HUES48 (cell line): ENCODE measurements around the gene TMEM169.
A peak's percentile ranks its signal among the peaks of the same experiment; 100 is the strongest.

Experiments
- H3K27ac ChIP-seq: one replicate; pipeline ENCODE4 v1.7.0; 2013; ENCODE audit warnings: low read depth, low read length, inconsistent platforms
- H3K27me3 ChIP-seq: 2 replicates; pipeline ENCODE4 v1.6.1; 2013; ENCODE audit warnings: mild to moderate bottlenecking, low read length; ENCODE audit not compliant: control insufficient read depth, insufficient read depth
- H3K36me3 ChIP-seq: 2 replicates; pipeline ENCODE4 v1.6.1; 2013; ENCODE audit warnings: low read length; ENCODE audit not compliant: control insufficient read depth, insufficient read depth
- H3K4me1 ChIP-seq: 2 replicates; pipeline ENCODE4 v1.6.1; 2013; ENCODE audit warnings: mild to moderate bottlenecking, low read length; ENCODE audit not compliant: control insufficient read depth, insufficient read depth
- H3K4me3 ChIP-seq: 2 replicates; pipeline ENCODE4 v1.5.1; 2013; ENCODE audit warnings: mild to moderate bottlenecking, low read depth, low read length
- H3K9ac ChIP-seq: 2 replicates; pipeline ENCODE4 v1.6.1; 2013; ENCODE audit warnings: mild to moderate bottlenecking, low read depth, low read length, moderate library complexity
- H3K9me3 ChIP-seq: 2 replicates; pipeline ENCODE4 v1.6.1; 2013; ENCODE audit warnings: low read length; ENCODE audit not compliant: control insufficient read depth, insufficient read depth

The TMEM169 gene

DNA sequence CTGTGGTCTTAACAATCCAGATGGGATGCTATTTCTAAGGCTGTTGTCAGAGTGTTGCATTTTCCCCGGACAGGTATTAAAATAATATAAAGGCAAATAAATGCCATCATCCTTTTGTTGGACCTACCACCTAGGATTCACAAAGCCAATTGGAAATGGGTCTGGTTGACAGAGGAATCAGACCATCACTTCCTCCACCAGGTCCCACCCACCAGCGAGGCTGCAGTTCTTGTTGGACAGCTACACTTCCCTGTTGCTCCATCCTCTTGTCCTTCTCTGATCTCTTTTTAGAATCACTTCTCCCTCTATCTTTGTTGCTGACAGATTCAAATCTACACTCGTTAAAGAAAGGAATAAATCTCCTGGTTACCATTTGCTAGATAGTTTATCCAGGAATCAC lies 1.1 kb downstream of the TMEM169 start:
- H3K9me3 ChIP-seq = no peaks in the 10 kb centered on the region
- H3K27ac ChIP-seq = peak overlapping the region; percentile 1
- H3K36me3 ChIP-seq = no peaks in the 10 kb centered on the region
- H3K4me3 ChIP-seq = peak overlapping the region; percentile 98
- peaks cover 25% of the 10 kb centered on the region for H3K4me1 ChIP-seq
- H3K27me3 ChIP-seq = no peaks in the 10 kb centered on the region
- H3K9ac ChIP-seq = no peak overlapping the region

DNA sequence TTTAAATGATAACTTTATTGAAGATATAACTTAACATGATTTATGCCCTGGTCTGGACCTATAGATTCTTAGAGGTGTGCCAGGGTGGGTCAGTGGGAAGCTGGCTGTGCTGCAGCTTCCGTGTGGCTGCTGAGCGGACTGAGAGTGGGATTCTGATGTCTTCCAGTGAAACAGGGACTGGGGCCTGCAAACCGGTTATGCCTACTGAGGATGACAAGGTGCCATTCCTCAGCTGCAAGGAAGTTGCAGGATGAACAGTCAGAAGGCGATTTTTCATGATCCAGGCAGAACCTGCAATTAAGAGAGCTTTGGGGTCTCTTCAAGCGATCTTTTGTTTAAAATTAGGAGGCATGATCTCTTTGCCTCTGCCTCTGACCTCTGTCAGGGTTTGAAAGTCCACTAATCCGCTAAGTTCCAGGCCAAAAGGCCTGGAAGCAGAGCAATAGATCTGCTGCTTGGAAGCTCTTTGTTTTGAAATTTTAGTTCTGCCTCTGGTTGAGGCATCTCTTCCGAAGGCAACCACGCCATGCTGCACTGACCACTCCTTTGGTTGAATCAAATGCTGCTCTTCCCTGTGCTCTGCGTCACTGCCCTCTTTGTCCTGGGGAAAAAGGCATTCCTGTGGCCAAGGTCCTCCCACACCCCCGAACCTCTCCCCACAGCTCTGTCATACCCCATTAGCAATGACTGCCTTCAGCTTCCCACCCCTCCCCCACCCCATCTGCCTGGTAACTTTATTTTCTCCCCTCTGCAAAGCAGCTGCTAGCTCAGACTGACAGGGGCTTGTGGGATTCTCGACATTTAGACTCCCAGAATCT lies 2.0 kb downstream of the TMEM169 start:
- H3K4me3 ChIP-seq = no peak overlapping the region
- no peaks in the 10 kb centered on the region for H3K36me3 ChIP-seq
- H3K9me3 ChIP-seq = no peaks in the 10 kb centered on the region
- peaks cover 25% of the 10 kb centered on the region for H3K4me1 ChIP-seq
- no peaks in the 10 kb centered on the region for H3K27me3 ChIP-seq
- peak overlapping the region; percentile 87 for H3K27ac ChIP-seq
- H3K9ac ChIP-seq = no peak overlapping the region

DNA sequence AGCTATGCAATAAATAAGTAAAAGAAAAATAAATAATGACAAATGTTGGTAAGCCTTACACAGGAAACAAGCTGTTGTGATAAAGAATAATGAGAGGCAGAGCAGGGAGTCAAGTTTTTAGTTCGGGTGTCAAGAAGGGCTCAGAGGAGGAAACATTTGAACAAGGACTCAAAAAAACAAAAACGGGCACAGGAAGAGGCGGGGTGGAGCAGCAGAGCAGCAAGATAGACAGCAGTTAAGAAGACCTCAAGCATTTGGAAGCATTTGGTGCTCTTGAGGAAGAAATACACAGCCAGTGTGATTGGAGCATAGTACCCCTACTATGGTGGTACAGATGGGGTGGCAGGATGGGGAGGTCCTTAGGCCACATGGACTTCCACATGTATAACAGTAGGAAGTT lies 2.8 kb downstream of the TMEM169 start:
- Histone ChIP-seq H3K9me3 (no peaks in the 10 kb centered on the region), H3K36me3 (no peaks in the 10 kb centered on the region), H3K9ac (no peak overlapping the region), H3K4me3 (no peak overlapping the region), H3K27me3 (no peaks in the 10 kb centered on the region), H3K27ac (peak overlapping the region; percentile 87), H3K4me1 (peaks cover 25% of the 10 kb centered on the region)

DNA sequence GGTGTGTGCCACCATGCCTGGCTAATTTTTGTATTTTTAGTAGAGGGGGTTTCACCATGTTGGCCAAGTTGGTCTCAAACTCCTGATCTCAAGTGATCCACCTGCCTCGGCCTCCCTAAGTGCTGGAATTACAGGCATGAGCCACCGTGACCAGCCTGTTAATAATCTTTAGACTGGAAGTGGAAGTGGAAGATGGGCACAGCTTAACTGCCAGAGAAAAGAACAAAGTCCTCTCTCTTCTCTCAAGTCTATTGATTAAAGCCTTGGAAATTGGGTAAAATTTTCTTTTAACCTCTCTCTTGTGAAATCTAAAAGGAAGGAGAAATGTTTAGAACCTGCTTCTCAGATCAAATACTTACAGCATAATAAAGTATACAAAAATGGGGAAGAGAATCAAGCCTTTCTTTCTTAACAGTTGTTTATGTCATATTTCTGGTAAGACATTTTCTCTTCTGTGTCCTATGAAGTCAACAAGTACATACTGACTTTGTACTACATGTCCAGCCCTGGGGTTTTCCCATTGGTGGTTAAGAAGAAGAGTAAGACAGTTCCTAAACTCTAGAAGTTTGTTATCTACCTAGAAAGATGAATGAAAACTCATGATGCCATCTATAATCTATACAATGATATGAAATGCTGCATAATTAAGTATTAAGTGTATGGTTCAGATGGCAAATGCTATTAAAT lies 4.6 kb downstream of the TMEM169 start:
- Histone ChIP-seq H3K9me3 (no peaks in the 10 kb centered on the region), H3K4me1 (peaks cover 25% of the 10 kb centered on the region), H3K27me3 (no peaks in the 10 kb centered on the region), H3K36me3 (no peaks in the 10 kb centered on the region), H3K27ac (no peak overlapping the region), H3K9ac (no peak overlapping the region), H3K4me3 (no peak overlapping the region)

DNA sequence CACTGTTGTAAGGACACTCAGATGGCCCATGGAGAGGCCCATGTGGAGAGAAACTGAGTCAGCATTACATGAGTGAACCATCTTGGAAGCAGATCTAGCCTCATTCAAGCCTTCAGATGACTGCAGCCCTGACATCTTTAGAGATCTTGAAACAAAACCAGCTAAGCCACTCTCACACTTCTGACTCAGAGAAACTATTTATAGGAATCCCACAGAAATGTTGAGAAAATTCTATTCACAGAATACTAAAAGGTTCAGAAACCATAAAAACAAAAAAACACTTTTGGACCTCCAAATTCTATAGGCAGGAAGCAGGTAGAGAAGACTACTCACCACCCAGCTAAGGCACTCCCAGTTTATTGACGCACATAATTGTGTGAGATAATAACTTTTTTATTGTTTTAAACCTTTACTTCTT lies 8.7 kb downstream of the TMEM169 start:
- H3K27me3 ChIP-seq = no peaks in the 10 kb centered on the region
- no peak overlapping the region for H3K4me3 ChIP-seq
- no peaks in the 10 kb centered on the region for H3K4me1 ChIP-seq
- no peaks in the 10 kb centered on the region for H3K36me3 ChIP-seq
- no peak overlapping the region for H3K27ac ChIP-seq
- H3K9me3 ChIP-seq = no peaks in the 10 kb centered on the region
- no peak overlapping the region for H3K9ac ChIP-seq

DNA sequence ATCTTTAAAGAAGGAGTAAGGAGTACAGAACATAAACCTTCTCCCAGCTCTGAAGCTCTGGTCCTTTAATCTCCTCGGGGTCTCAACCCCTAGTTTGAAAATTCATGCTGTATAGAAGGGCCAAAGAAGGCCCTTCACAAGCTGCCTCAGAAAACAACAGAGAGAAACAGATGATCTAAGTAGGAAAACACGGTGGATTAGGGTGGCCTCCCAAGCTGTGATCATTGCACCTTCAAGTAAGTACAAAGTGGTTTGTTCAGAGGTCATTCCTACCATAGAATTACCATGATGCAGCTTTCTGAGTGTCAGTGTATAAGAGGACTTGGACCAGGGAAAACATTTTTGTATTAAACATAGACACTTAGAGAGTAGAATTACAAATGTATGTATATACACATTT lies 10.9 kb downstream of the TMEM169 start:
- Histone ChIP-seq H3K9me3 (no peaks in the 10 kb centered on the region), H3K9ac (no peak overlapping the region), H3K27ac (no peak overlapping the region), H3K36me3 (no peaks in the 10 kb centered on the region), H3K4me3 (no peak overlapping the region), H3K4me1 (no peaks in the 10 kb centered on the region), H3K27me3 (no peaks in the 10 kb centered on the region)

DNA sequence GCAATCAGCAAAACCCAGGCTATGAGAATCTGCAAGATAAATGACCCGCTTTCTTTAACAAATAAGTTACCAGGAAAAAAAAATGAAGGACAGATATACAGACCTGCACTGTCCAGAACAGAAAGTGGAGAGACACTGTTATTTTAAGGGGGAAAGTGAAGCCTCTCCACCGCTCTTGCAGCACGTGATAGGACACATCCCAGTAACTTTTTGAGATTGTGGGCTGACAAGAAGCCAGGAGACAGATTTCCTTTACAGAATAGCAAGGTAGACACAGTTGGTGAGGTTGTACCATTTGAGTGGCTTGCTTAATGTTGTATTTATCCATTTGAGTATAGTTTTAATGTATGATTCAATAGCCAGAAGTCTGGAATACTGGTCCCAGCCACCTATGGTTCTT lies 13.0 kb downstream of the TMEM169 start:
- Histone ChIP-seq H3K9me3 (no peaks in the 10 kb centered on the region), H3K9ac (no peak overlapping the region), H3K36me3 (no peaks in the 10 kb centered on the region), H3K4me1 (no peaks in the 10 kb centered on the region), H3K27me3 (no peaks in the 10 kb centered on the region), H3K27ac (no peak overlapping the region), H3K4me3 (no peak overlapping the region)

DNA sequence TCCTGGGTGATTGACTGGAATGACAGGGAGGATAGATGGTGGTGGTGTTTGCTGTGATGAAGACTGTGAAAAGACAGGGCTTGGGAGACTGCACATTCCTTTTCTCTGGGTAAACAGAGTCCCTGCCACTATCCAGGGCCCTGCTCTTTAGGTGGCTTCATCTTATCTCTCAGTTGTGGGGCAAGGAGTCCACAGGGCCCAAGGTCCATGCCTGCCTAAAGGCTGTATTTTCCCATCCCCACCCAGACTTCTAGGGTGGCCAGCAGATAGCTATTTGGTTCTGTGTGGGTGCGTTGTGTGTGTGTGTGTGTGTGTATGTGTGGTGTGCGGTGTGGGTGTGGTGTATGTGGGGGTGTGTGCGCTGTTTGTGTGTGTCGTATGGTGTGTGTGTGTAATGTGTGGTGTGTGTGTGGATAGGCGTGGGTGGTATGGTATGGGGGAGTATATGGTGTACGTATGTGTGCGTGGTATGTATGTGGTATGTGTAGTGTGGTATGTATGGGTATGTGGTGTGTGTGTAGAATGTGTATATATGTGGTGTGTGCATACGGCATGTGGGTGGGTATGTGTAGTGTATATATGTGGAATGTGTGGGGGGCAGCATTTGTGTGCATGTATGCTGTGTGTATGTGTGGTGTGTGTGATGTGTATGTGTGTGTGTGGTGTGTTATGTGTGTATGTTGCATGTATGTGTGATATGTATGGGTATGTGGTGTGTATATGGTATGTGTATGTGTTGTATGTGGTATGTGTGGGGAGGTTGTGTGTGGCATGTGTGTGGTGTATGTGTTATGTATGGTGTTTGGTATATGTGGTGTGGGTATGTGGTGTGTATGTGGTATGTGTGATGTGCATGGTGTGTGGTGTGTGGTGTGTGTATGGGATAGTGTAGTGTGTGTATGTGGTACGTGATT lies 17.0 kb downstream of the TMEM169 start:
- no peak overlapping the region for H3K9ac ChIP-seq
- H3K4me1 ChIP-seq = no peaks in the 10 kb centered on the region
- H3K27me3 ChIP-seq = no peaks in the 10 kb centered on the region
- H3K9me3 ChIP-seq = no peaks in the 10 kb centered on the region
- H3K27ac ChIP-seq = no peak overlapping the region
- no peaks in the 10 kb centered on the region for H3K36me3 ChIP-seq
- no peak overlapping the region for H3K4me3 ChIP-seq

DNA sequence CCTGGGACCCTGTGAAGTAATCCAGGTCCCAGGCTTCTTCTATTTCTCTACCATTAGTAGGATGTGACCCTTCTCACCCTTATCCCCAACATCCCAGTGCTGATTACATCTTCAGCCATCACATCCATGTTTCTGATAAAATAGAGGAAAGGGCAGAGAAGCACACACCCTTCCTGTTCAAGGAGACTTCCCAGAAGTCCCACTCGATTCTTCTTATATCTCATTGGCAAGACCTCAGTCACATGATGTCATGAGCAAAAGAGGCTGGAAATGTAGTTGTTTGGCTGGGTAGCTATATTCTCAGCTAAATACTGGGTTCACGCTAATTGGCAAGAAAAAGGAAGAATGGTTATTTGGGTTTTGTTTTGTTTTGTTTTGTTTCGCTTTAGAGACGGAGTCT lies 19.4 kb downstream of the TMEM169 start:
- Histone ChIP-seq H3K4me1 (peaks cover 3% of the 10 kb centered on the region; the same call in 1 of the 2 replicates), H3K27ac (no peak overlapping the region), H3K27me3 (no peaks in the 10 kb centered on the region), H3K9ac (no peak overlapping the region), H3K36me3 (no peaks in the 10 kb centered on the region), H3K9me3 (no peaks in the 10 kb centered on the region), H3K4me3 (no peak overlapping the region)

DNA sequence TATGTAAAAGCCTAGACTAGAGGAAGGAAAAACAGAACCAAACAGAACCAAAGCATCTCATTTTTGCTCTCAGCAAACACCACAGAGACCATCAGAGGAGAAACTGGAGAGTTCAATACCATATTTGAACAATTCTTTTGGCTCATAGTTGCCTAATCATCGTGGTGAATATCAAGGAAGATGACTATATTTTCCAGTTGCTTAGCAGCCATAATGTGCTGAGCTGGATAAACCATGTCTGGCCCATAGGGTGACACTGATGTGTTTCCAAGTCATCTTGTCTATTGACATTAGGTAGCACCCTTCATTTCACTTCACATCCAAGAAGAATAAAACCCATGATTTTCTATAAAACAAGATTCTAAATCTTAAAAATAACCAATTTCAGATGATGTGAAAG lies 21.5 kb downstream of the TMEM169 start:
- no peaks in the 10 kb centered on the region for H3K9me3 ChIP-seq
- H3K9ac ChIP-seq = no peak overlapping the region
- H3K27ac ChIP-seq = no peak overlapping the region
- no peaks in the 10 kb centered on the region for H3K27me3 ChIP-seq
- H3K36me3 ChIP-seq = no peaks in the 10 kb centered on the region
- peaks cover 10% of the 10 kb centered on the region for H3K4me1 ChIP-seq
- H3K4me3 ChIP-seq = no peak overlapping the region
